SJSA1 (cell line): Measurements from ENCODE around the gene TRIM49. TPM values are rescaled to one million over a fixed set of nuclear protein-coding genes. Genes with fewer than 3 reads are reported as not detected.
"Not testable (repeated sequence)": the region's sequence is repeated elsewhere in the genome, so short reads cannot be mapped to it uniquely, and the experiment has no call there.

ENCODE experiments used
- DNase-seq, 2 experiments: peaks; one replicate each; pipeline ENCODE4 v3.0.0-alpha.2; 2015 to 2020; ENCODE audit warnings: low spot score in 2 of 2, low read depth in 1 of 2
- H3K27ac ChIP-seq: fragments of 250-450 bp; sonication (Bioruptor Pico); 2 replicates; pipeline ENCODE4 v1.5.1; 2020; ENCODE audit warnings: mild to moderate bottlenecking, moderate library complexity
- H3K27me3 ChIP-seq: fragments of 250-450 bp; sonication (Bioruptor Pico); replicated peaks from 2 replicates; pipeline ENCODE4 v1.5.1; 2020; ENCODE audit warnings: mild to moderate bottlenecking, moderate library complexity
- H3K36me3 ChIP-seq: fragments of 250-450 bp; sonication (Bioruptor Pico); 2 replicates; pipeline ENCODE4 v1.5.1; 2020; ENCODE audit warnings: mild to moderate bottlenecking
- H3K4me1 ChIP-seq: fragments of 250-450 bp; sonication (Bioruptor Pico); replicated peaks from 2 replicates; pipeline ENCODE4 v1.6.1; 2021; ENCODE audit warnings: mild to moderate bottlenecking
- H3K4me3 ChIP-seq: fragments of 250-450 bp; sonication (Bioruptor Pico); 2 replicates; pipeline ENCODE4 v1.5.1; 2020; ENCODE audit warnings: mild to moderate bottlenecking
- H3K9me3 ChIP-seq: fragments of 250-450 bp; sonication (Bioruptor Pico); replicated peaks from 2 replicates; pipeline ENCODE4 v1.5.1; 2020; ENCODE audit warnings: mild to moderate bottlenecking
- total RNA-seq: library from RNA; depleted of rRNA; stranded (reverse); fragments of >200 nt; shearing (Covaris generic); gene quantifications from 2 replicates; pipeline ENCODE4 v1.2.3, GENCODE V29; 2014; rRNA removed

Gene TRIM49
- not detected in 2 replicates for total RNA-seq

- DNase-seq, H3K36me3 ChIP-seq, H3K4me1 ChIP-seq, H3K27ac ChIP-seq, H3K9me3 ChIP-seq, H3K27me3 ChIP-seq, H3K4me3 ChIP-seq: not testable (repeated sequence)
Observed at GRCh38 chr11:89808475-89808874, at the start of gene TRIM49. Gene TRIM49 (minus strand): TSS chr11:89808575. CDS start chr11:89804469, 4,106 bp downstream.

GRCh38 chr11:89826694-89827093 lies 18.3 kb upstream of the TRIM49 start:
- not testable (repeated sequence) for H3K4me1 ChIP-seq, H3K36me3 ChIP-seq, H3K27ac ChIP-seq, H3K9me3 ChIP-seq, H3K4me3 ChIP-seq, H3K27me3 ChIP-seq, DNase-seq

DNA sequence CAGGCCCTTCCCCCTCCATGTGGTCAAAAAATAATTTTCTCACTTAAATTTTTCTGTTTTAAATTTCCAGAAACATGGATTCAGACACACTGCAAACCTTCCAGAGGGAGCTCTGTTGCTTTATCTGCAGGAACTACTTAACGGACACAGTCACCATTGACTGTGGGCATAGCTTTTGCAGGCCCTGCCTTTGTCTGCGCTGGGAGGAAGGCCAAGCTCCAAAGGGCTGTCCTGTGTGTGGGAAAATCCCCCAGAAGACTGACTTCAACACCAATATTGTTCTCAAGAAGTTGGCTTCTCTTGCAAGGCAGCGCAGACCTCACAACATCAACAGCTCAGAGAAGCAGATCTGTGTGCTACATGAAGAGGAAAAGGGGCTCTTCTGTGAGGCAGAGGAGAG lies 11.6 kb upstream of the TRIM49 start:
- not testable (repeated sequence) for H3K4me1 ChIP-seq, H3K36me3 ChIP-seq, H3K4me3 ChIP-seq, H3K27ac ChIP-seq, H3K9me3 ChIP-seq, DNase-seq, H3K27me3 ChIP-seq

DNA sequence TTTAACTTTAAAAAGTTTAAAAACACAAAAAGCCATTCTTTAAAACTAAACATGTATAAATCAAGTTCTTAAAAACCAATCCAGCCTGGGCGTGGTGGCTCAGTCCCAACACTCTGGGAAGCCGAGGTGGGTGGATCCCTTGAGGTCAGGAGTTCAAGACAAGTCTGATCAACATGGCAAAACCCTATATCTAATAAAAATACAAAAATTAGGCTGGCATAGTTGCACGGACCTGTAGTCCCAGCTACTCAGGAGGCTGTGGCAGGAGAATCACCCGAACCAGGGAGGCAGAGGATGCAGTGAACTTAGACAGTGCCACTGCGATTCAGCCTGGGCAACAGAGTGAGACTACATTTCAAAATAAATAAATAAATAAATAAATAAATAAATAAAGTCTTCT lies 5.2 kb upstream of the TRIM49 start:
- H3K4me1 ChIP-seq, H3K9me3 ChIP-seq, H3K36me3 ChIP-seq, DNase-seq, H3K27me3 ChIP-seq, H3K4me3 ChIP-seq, H3K27ac ChIP-seq: not testable (repeated sequence)

GRCh38 chr11:89787506-89788063 lies 20.8 kb downstream of the TRIM49 start:
- DNase-seq, H3K36me3 ChIP-seq, H3K27ac ChIP-seq, H3K27me3 ChIP-seq, H3K4me1 ChIP-seq, H3K9me3 ChIP-seq, H3K4me3 ChIP-seq: not testable (repeated sequence)

DNA sequence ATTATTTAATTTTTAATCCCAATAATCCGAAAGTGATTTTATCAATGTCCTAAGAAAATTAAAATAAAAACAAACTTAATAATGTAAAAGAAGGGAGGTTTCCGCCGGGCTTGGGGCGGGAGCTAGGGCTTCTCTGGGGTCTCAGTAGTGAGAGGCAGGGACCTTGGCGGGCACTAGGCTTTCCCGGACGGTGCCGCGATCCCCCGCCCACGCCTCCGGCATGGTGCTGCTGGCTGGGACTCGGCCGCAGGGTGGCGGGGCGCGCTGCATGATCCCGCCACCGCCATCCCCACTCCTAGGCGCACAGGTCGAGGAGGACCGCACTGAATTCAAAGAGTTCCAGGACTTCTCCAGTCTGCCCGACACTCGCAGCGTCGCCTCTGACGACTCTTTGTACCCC lies 22.6 kb downstream of the TRIM49 start:
- H3K27ac ChIP-seq, H3K4me3 ChIP-seq, H3K4me1 ChIP-seq, DNase-seq, H3K27me3 ChIP-seq, H3K36me3 ChIP-seq, H3K9me3 ChIP-seq: not testable (repeated sequence)

- not testable (repeated sequence) for DNase-seq, H3K4me1 ChIP-seq, H3K27ac ChIP-seq, H3K27me3 ChIP-seq, H3K4me3 ChIP-seq, H3K9me3 ChIP-seq, H3K36me3 ChIP-seq
Observed at GRCh38 chr11:89750822-89751221, 57.6 kb downstream of the TRIM49 start.

Other genes starting within 250 kb of the TRIM49 start
- gene TRIM77, start 98.3 kb downstream of the TRIM49 start, total RNA-seq, result not detected in 2 replicates
- not detected in 2 replicates for gene TRIM64B, start 69.9 kb upstream of the TRIM49 start, total RNA-seq
- not detected in 2 replicates for gene TRIM49D1, start 113.7 kb upstream of the TRIM49 start, total RNA-seq
- not detected in 2 replicates for gene TRIM49D2, start 115.5 kb upstream of the TRIM49 start, total RNA-seq
- gene TRIM64, start 157.5 kb upstream of the TRIM49 start, total RNA-seq, result not detected in 2 replicates
- not detected in 2 replicates for gene TRIM49C, start 222.5 kb upstream of the TRIM49 start, total RNA-seq